A549 (cell line): Measurements from ENCODE around the gene TPBGL. TPM values are rescaled to one million over a fixed set of nuclear protein-coding genes. Genes with fewer than 3 reads are reported as not detected.

Experiments used
- ATAC-seq, 2 experiments: fragments of 200-7000 bp in 1 of 2; fragments of >200 bp in 1 of 2; cut with Nextera tagmentation in 1 of 2; cut with Tn5 transposase in 1 of 2; 3 replicates each; pipeline versions ENCODE4 v1.8.0 to v1.9.1; 2018 to 2020; ENCODE audit warnings: mild to moderate bottlenecking in 1 of 2, moderate library complexity in 1 of 2
- CTCF ChIA-PET: fragments of 300-600 bp; sonication (Branson Sonifier 250); formaldehyde crosslinking; extraction: SDS; loops from one replicate; lab custom pipeline; 2021; ENCODE audit warnings: antibody characterized with exemption, inconsistent platforms; lab: Yijun Ruan, JAX
- POLR2A ChIA-PET: fragments of 350-600 bp; formaldehyde crosslinking; extraction: SDS; loops from one replicate; lab custom pipeline; 2021; ENCODE audit warnings: antibody characterized with exemption, inconsistent platforms; lab: Yijun Ruan, JAX
- DNase-seq, 2 experiments: peaks; one replicate each; pipeline versions ENCODE4 v3.0.0 to v3.0.0-alpha.2; 2011 to 2016; ENCODE audit warnings: low read depth in 1 of 2, low spot score in 1 of 2
- FAIRE-seq: peaks from 2 replicates; lab custom pipeline; 2011; peaks lifted over from hg19 to GRCh38; lab: Jason Lieb, UNC
- H3K27ac ChIP-seq, 2 experiments: fragments of >200 bp; sonication (Bioruptor Twin); formaldehyde crosslinking; 3 replicates each; pipeline ENCODE4 v1.5.1; 2016 to 2017
- H3K4me1 ChIP-seq: fragments of >200 bp; sonication (Bioruptor Twin); formaldehyde crosslinking; 3 replicates; pipeline ENCODE4 v1.6.1; 2016
- H3K4me2 ChIP-seq: fragments of >200 bp; sonication (Bioruptor Twin); formaldehyde crosslinking; 3 replicates; pipeline ENCODE4 v1.6.1; 2016
- H3K4me3 ChIP-seq: fragments of >200 bp; sonication (Bioruptor Twin); formaldehyde crosslinking; 3 replicates; pipeline ENCODE4 v1.5.1; 2016
- H3K9me3 ChIP-seq: fragments of >200 bp; sonication (Bioruptor Twin); formaldehyde crosslinking; 3 replicates; pipeline ENCODE4 v1.6.1; 2016
- BHLHE40 ChIP-seq: IDR thresholded peaks from 2 replicates; pipeline ENCODE4 v1.6.1; 2012; ENCODE audit warnings: low read depth, low read length, inconsistent platforms
- EP300 ChIP-seq, 2 experiments: fragments of >200 bp; sonication (Bioruptor Twin); formaldehyde crosslinking; IDR thresholded peaks; 2 replicates in 1 of 2; 3 replicates in 1 of 2; pipeline ENCODE4 v1.6.1; 2016 to 2017
- FOSB ChIP-seq: fragments of 250-450 bp; sonication (Bioruptor Pico); IDR thresholded peaks from 2 replicates; pipeline ENCODE4 v1.5.0; 2020; ENCODE audit warnings: mild to moderate bottlenecking, moderate library complexity
- FOSL2 ChIP-seq, 2 experiments: fragments of 450-650 bp in 1 of 2; fragments of >200 bp in 1 of 2; sonication (Bioruptor Twin) in 1 of 2; formaldehyde crosslinking; IDR thresholded peaks; 2 replicates each; pipeline versions ENCODE4 v1.5.0 to v1.6.1; 2016 to 2020; ENCODE audit warnings: mild to moderate bottlenecking in 1 of 2, moderate library complexity in 1 of 2
- HOXA7 ChIP-seq: fragments of 250-450 bp; sonication (Bioruptor Pico); IDR thresholded peaks from 2 replicates; pipeline ENCODE4 v1.5.0; 2020; ENCODE audit warnings: mild to moderate bottlenecking, moderate library complexity
- KDM1A ChIP-seq: fragments of 200-600 bp; sonication (generic); IDR thresholded peaks from 2 replicates; pipeline ENCODE4 v1.6.1; 2016; ENCODE audit warnings: low read depth, mild to moderate bottlenecking
- KDM5A ChIP-seq: fragments of 200-600 bp; sonication (generic); IDR thresholded peaks from 2 replicates; pipeline ENCODE4 v1.6.1; 2016; ENCODE audit warnings: antibody characterized with exemption, mild to moderate bottlenecking
- REST ChIP-seq: fragments of 200-600 bp; sonication (generic); IDR thresholded peaks from 2 replicates; pipeline ENCODE4 v1.6.1; 2016; ENCODE audit warnings: antibody characterized with exemption, mild to moderate bottlenecking, moderate library complexity
- RNF2 ChIP-seq: fragments of 200-600 bp; sonication (generic); IDR thresholded peaks from 2 replicates; pipeline ENCODE4 v1.6.1; 2016; ENCODE audit warnings: low read depth, mild to moderate bottlenecking, antibody characterized with exemption, moderate library complexity, borderline replicate concordance
- TFCP2L1 ChIP-seq: fragments of 250-450 bp; sonication (Bioruptor Pico); IDR thresholded peaks from 2 replicates; pipeline ENCODE4 v1.5.0; 2021; ENCODE audit warnings: mild to moderate bottlenecking
- USF2 ChIP-seq: fragments of 450-650 bp; IDR thresholded peaks from 2 replicates; pipeline ENCODE4 v1.6.1; 2014; ENCODE audit warnings: antibody characterized with exemption
- ZNF302 ChIP-seq: fragments of 250-450 bp; sonication (Bioruptor Pico); IDR thresholded peaks from 2 replicates; pipeline ENCODE4 v1.9.0; 2021; ENCODE audit warnings: inconsistent platforms, mild to moderate bottlenecking, moderate library complexity
- WGBS: methylation state at CpG from one replicate; pipeline ENCODE4 v1.1.6; 2017; ENCODE audit errors: missing lambda C conversion rate; 5-methylcytosine and 5-hydroxymethylcytosine counted together
- polyA plus RNA-seq, 4 experiments: library from polyadenylated mRNA; depleted of rRNA in 3 of 4; stranded (reverse); fragments of >200 nt; fragmentation: RNase III in 1 of 4; extraction: RNeasy Plus Mini Kit Qiagen cat#74134 plus additional on column Dnase treatment in 1 of 4; gene quantifications; 2 replicates in 3 of 4; 3 replicates in 1 of 4; pipeline ENCODE4 v1.2.3, GENCODE V29; 2011 to 2017
- TF ChIP-seq, protein P1 (sequence below): fragments of >200 bp; sonication (Bioruptor Twin); formaldehyde crosslinking; IDR thresholded peaks from 3 replicates; pipeline ENCODE4 v1.5.1; 2016
- TF ChIP-seq, protein P2 (sequence below): IDR thresholded peaks from 2 replicates; pipeline ENCODE4 v1.6.1; 2012; ENCODE audit warnings: low read depth, borderline replicate concordance

The TPBGL gene
- polyA plus RNA-seq, 2 of the 4 experiments (the other 2 are of a cell fraction): 0.03 to 0.12 TPM

DNA sequence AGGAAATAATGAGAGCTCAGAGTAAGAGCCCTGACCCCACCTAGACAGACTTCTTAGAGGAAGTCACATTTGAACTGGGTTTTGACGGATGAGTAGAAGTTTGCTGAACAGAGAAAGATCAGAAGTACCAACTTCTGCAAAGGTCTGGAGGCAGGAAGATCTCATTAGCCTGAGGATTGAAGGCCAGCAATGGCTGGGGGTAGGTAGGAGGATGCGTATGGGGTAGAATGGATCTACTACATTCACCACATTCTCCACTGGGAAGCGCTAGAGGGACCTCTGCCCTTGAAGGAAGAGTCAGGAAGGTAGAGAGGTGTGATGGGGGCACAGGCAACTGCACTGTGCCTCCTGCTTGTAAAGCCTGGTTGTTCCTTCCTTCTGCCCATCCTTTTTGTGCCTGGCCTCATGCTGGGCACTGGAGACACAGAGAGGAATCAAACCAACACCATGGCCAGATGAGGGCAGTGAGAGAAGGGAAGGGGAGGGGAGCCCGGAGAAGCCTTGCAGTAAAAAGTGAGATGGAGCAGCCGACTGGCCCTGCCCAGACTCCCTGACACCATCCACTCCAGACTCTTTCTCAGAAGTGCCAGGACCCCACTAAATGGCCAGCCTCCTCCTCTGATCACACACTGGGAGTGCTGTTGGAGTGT, 4.9 kb downstream of the TPBGL start:
- H3K4me1 ChIP-seq: peaks cover 7% of the 10 kb centered on the region; the same call in 2 of the 3 replicates
- no peak overlapping the region for H3K4me3 ChIP-seq
- H3K9me3 ChIP-seq: no peaks in the 10 kb centered on the region
- ChIA-PET POLR2A (no interaction called here), CTCF (interaction anchor here (0.9 to 19.6 kb wide), 10 partner anchors 18 to 317 kb away, joined by 3 to 445 read pairs (median 8); no protein-coding TSS in a partner anchor)
- DNase-seq: peak in 1 of 2 experiments; percentile 36
- no peak overlapping the region for H3K27ac ChIP-seq
- no peak for FAIRE-seq
- no peak for TF ChIP-seq FOSB
- TF ChIP-seq, protein P1, sequence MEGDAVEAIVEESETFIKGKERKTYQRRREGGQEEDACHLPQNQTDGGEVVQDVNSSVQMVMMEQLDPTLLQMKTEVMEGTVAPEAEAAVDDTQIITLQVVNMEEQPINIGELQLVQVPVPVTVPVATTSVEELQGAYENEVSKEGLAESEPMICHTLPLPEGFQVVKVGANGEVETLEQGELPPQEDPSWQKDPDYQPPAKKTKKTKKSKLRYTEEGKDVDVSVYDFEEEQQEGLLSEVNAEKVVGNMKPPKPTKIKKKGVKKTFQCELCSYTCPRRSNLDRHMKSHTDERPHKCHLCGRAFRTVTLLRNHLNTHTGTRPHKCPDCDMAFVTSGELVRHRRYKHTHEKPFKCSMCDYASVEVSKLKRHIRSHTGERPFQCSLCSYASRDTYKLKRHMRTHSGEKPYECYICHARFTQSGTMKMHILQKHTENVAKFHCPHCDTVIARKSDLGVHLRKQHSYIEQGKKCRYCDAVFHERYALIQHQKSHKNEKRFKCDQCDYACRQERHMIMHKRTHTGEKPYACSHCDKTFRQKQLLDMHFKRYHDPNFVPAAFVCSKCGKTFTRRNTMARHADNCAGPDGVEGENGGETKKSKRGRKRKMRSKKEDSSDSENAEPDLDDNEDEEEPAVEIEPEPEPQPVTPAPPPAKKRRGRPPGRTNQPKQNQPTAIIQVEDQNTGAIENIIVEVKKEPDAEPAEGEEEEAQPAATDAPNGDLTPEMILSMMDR: 0 out of 3 replicates have a peak, but pooled peaks have one; percentile 11
- TF ChIP-seq, all 56 proteins: peak for 1
- WGBS: 54% methylated on average over 5 of the region's 5 CpGs
- no peak overlapping the region for H3K4me2 ChIP-seq
- ATAC-seq: peak in 1 of 2 experiments; percentile 20; a peak in 1 of 6 replicates

GRCh38 chr11:75246006-75246670, 5.6 kb downstream of the TPBGL start:
- DNase-seq (no peak), FAIRE-seq (no peak), ATAC-seq (no peak)
- Histone ChIP-seq H3K4me1 (peaks cover 3% of the 10 kb centered on the region; the same call in 1 of the 3 replicates), H3K4me3 (no peak overlapping the region), H3K27ac (no peak overlapping the region), H3K4me2 (no peak overlapping the region), H3K9me3 (no peaks in the 10 kb centered on the region)
- WGBS: 41% methylated on average over 7 of the region's 7 CpGs
- POLR2A ChIA-PET: no interaction called here
- TF ChIP-seq RNF2: no peak
- TF ChIP-seq USF2: no peak
- TF ChIP-seq ZNF302 (CRISPR knock-in tag): no peak
- CTCF ChIA-PET: interaction anchor here (1.0 to 19.6 kb wide), 6 partner anchors 34 to 318 kb away, joined by 3 to 445 read pairs (median 104); partner anchors contain the start of gene SLCO2B1

- Histone ChIP-seq H3K4me2 (no peak overlapping the region), H3K4me1 (peaks cover 3% of the 10 kb centered on the region; the same call in 1 of the 3 replicates), H3K9me3 (no peaks in the 10 kb centered on the region), H3K27ac (no peak overlapping the region), H3K4me3 (no peak overlapping the region)
- CTCF ChIA-PET: interaction anchor here (1.0 to 19.6 kb wide), 12 partner anchors 14 to 319 kb away, joined by 3 to 445 read pairs (median 39); partner anchors contain the start of gene SLCO2B1
- TF ChIP-seq KDM5A (no peak), USF2 (no peak), RNF2 (no peak), REST (no peak), TFCP2L1 (no peak), EP300 (IDR thresholded peaks at IDR 0.05) (no peak), HOXA7 (CRISPR knock-in tag) (no peak), FOSL2 (IDR thresholded peaks at IDR 0.05) (no peak), FOSL2 (CRISPR knock-in tag; IDR thresholded peaks at IDR 0.05) (no peak), BHLHE40 (no peak), KDM1A (no peak)
- TF ChIP-seq, protein P2, sequence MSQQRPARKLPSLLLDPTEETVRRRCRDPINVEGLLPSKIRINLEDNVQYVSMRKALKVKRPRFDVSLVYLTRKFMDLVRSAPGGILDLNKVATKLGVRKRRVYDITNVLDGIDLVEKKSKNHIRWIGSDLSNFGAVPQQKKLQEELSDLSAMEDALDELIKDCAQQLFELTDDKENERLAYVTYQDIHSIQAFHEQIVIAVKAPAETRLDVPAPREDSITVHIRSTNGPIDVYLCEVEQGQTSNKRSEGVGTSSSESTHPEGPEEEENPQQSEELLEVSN: no peak
- TF ChIP-seq, protein P1: no peak
- no peak for FAIRE-seq
- 46% methylated on average over 11 of the region's 11 CpGs for WGBS
- DNase-seq: no peak
- ATAC-seq: no peak
- POLR2A ChIA-PET: no interaction called here
Observed at GRCh38 chr11:75246671-75247350, 6.2 kb downstream of the TPBGL start.
